ENCODE results near the gene CLTC.
A peak's percentile ranks its signal among the peaks of the same experiment; 100 is the strongest.
"Not testable (repeated sequence)": the region's sequence is repeated elsewhere in the genome, so short reads cannot be mapped to it uniquely, and the experiment has no call there.

Gene CLTC

DNA sequence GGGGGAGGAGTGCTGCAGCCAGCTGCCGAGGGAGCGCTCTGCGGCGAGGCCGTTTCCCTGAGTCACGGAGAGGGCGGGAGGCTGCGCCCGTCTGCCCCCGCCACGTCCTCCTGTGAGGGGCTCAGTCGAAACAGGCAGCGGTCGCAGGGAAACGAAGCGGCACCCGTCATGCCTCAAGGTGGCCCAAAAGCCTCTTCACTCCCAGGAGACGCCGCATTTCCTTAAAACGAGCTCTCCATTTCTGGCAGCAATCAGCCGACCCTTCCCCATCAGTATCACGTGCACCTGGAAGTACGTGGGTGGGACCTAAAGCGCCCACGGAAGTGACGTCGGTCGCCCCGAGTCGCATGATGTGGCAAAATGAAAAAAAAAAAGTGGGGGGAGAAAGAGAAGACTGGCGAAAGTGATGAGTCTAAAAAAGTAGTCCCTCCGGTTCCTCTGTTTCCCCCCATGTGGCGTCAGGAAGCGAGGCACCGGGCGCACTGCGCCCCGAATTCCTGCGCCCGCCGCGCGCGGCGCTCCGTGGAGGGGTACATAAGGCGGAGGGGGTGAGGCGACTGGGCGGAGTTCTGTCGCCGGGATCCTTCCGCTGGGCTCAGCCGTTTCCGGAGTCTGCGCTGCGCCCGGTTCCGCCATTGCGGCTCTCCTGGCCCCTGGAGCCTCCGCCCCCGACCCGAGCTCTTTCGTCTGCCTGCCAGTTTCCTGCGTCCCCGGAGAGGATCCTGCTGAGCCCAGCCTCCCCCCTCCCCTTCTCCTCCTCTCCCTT, at the start of gene CLTC:
Gene CLTC, plus strand, starts transcription at position 598 of the 766 bp plus-strand sequence. CDS start 237 bp downstream, outside the sequence.
- DNase-seq, result peak; percentile 95

DNA sequence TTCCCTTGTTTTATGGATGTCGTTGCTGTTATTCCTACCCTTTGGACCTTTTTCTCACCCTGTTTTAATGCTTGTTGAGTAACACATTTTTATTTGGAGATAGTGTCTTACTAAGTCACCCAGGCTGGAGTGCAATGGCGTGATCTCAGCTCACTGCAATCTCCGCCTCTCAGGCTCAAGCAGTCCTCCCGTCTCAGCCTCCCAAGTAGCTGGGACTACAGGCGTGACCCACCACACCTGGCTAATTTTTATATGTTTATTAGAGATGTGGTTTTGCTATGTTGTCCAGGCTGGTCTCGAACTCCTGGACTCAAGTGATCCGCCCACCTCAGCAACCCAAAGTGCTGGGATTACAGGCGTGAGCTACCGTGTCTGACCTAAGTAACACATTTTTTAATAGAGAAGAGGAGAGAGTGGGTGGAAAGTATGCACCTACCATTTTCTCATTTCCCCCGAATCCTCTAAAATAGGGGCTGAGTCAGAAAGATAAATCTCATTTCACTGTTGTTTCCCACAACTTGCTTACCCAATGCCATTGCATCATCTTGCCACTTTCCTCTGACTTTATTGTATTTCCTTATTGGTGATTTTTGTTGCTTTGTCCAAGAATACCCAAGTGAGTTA, 47.3 kb upstream of the CLTC start:
- no peak for DNase-seq

DNA sequence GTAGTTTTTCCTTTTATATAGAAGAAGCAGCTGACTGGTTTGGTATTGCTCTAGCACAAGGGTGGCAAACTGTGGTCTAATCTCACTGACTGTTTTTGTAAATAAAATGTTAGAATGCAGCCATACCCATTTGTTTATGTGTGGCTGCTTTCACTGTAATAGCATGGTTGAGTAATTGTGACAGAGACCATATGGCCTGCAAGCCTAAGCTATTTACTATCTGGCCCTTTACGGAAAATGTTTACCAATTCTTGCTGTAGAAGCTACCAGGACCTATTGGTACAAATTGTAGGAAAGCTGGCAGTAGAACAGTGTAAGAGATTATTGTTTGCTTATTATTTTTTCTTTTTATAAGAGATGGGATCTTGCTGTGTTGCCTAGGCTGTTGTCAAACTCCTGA, 35.5 kb upstream of the CLTC start:
- DNase-seq, result not testable (repeated sequence)

DNA sequence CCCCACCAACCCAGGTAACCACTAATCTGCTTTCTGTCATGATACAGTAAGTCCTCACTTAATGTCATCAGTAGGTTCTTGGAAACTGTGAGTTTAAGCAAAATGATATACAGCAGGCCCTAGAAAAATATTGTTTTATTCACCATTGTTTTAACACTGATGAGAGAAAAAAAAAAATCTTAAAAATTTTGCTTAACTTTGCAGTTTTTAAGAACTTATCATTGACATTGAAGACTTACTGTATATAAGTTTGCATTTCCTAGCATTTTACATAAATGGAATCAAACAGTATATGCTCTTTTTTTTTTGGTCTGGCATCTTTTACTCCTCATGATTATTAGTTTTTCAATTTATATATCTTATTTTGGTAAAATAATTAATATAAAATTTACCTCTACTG, 19.5 kb upstream of the CLTC start:
- no peak for DNase-seq

DNA sequence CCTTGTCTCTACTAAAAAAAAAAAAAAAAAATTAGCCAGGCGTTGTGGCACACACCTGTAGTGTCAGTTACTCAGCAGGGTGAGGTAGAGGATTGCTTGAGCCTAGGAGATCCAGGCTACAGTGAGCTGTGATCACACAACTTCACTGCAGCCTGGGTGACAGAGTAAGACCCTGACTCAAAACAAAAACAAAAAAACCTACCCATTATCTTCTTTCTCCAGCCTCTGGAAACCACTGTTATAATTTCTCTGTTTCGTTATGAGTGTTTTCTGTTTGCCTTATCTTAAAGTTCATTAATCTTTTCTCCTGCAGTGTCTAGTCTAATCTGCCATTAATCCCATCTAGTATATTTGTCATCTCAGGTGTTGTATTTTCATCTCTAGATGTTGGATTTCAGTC, 18.6 kb upstream of the CLTC start:
- DNase-seq, result no peak

DNA sequence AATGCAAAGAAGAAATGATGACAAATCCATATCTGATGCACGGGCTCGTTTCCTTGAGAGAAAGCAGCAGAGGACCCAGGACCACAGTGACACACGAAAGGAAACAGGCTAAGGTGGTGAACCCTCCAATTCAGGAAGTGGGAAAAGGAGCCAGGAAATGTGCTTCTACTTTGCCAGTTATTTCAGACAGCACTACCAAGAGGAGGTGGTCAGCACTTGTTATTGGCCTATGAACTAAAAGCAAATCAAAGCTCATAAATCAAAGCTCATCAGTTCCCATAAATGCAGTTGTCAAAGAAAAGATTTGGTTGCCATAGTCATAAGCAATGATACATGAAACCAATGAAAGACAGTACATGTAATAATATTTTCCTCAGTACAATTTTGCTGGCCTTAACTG, 12.6 kb upstream of the CLTC start:
- no peak for DNase-seq

DNA sequence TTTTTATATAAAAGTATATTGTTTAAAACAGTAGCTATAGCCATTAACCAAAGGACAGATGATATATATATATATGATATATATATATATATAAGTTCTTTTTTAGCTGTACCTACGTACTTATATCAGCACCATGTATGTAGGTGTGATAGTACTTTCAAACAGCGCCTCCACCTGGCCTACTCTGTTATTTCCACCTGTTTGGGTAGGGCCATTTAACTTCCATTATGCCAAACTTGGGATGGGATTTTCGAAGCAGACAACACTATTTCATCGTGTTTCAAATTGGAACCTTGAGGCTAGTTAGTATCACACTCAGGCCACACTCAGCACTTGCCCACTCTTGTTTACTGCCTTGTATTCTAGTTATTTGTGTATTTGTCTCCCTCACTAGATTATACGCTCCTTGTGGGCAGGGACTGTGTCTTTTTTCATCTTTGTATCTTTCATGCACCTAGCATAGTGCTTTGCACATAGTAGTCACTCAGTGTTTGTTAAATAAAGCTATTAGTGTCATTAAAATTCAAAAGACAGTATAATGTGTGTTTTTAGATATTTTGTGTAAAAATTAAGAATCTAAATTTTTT, 11.8 kb upstream of the CLTC start:
- DNase-seq, result peak; percentile 60

DNA sequence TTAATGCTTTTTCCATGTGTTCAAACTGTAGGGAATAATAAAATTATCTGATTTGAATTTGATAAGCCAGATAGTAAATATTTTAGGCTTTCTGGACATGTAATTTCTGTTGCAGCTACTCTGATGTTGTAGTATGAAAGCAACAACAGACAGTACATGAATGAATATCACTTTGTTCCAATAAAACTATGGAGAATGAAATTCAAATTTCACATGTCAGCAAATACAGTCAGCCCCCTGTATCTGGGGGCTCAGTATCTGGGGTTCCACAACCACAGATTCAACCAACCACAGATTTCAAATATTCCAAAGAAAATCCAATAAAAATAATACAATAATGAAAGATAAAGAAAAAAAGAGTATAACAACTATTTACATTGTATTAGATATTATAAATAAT, 8.2 kb upstream of the CLTC start:
- DNase-seq, result no peak

DNA sequence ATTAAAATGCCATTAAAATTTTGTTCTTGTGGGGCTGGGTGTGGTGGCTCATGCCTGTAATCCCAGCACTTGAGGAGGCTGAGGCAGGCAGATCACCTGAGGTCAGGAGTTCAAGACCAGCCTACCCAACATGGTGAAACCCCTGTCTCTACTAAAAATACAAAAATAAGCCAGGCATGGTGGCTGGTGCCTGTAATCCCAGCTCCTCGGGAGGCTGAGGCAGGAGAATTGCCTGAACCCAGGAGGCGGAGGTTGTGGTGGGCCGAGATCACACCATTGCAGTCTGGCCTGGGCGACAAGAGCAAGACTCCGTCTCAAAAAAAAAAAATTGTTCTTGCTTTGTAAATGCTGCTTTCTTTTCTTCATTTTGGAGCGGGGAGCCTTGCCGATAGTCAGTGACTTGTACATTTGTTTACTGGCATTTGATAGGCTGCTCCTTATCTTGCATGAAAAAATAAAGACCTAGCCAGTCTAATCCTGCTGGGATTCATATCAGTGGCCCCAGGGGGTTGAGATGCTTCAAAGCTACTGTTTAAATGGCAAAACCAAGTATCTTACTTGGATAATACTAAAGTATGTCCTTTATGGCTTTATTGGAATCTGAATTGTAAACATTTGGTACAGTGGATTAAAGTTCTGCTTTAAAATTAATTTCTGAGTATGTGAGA, 3.3 kb upstream of the CLTC start:
- DNase-seq, result no peak

DNA sequence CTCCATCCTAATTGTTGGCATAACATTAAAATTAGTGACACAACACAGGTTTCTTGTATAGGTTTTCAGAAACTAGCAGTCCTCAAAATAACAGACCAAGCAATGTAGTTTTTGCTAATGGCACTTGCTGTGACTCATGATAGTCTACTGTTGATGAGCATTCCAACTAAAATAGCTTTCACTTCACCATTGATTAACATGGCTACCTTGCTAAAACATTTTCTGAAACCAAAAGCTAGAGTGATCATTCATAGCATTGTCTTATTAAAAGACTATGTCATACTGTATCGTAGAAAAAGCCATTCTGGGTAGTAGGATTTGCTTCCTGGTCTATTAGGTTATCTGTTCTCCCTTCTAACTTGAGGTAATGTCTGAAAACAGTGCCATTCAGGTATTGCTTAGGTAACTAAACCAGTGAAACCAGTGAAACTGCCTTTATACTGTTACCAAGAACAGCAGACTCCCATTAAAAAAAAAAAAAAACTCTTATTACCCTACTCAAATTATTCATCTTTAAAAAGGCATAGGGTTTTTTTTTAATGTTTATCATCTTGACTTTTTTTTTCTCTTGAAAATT, 2.5 kb upstream of the CLTC start:
- DNase-seq, result no peak

DNA sequence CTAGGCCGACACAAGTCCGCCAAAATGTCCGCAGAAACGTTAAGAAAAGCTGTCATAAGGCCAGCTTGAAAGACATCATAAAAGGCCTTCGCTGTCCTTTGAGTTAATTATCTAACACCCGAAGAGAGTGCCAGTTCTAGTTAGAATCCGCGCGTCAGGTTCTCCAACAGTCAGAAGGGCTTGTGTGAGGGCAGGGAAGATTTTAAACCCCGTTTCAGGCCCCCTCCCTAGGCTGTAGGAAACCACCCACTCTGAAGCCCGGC, 729 bp upstream of the CLTC start:
- DNase-seq, result no peak

DNA sequence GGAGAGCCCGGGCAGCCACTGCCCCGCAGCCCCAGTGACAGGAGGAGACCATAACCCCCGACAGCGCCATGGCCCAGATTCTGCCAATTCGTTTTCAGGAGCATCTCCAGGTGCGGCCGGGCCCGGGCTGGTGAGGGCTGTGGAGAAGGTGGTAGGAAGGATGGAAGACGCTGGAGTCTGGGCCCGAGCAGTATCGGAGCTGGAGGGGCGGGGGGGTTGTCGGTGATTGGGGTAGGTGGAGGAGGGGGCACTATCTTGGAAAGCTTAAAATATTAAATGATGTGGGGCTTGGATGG, 317 bp downstream of the CLTC start:
- no peak for DNase-seq

DNA sequence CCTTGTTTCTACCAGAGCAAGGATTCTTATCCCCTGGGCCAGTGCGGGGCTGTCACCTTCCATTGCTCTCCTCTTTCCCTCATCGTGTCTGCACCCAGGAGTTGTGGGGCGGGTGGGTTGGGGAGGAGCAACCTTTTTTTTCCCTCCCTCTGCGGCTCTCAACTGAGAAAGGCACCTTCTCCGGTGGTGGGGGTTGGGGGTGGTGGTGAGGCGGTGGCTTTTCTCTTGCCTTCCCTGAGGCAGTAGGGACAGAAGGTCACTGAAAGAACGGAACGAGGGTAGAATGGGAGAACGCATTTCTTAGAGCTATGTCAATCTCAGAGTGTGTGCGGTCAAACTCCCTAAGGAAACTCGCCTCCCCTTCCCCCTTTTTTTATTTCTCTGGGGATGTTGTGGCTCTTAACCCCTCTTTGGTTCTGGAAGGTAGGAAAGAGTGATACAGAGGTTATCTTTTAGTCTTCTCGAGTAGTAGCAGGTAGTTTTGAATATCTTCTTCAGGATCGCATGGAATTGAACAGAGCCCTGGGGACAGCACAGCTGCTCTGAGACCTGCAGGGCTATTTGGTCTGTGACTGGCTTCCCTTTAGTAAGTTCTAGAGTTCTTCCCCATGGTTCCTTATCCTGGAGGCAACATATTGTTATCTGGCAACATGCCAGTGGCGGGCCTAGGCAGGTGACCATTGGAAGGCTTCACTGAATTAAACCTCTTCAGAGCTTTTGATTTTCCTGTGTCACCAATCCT, 994 bp downstream of the CLTC start:
- DNase-seq, result peak; percentile 66

DNA sequence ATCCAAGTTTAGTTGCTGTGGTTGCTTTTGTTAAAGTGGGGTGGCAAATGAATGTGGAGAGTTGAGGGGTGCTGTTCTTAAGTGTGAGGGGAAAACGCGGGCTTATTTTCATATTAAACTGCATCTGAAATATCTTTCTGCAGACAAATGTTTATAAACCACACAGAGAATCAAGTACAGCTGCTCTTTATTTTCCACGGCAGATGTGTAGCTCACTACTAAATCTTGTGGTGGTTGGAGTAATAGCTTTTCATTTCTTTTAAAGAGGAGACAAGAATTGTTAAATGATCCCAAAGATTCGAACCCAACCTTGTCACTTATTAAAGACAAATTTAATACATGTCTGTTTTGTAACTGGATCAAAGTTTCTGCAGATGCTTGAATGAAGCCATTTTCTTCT, 2.1 kb downstream of the CLTC start:
- no peak for DNase-seq

DNA sequence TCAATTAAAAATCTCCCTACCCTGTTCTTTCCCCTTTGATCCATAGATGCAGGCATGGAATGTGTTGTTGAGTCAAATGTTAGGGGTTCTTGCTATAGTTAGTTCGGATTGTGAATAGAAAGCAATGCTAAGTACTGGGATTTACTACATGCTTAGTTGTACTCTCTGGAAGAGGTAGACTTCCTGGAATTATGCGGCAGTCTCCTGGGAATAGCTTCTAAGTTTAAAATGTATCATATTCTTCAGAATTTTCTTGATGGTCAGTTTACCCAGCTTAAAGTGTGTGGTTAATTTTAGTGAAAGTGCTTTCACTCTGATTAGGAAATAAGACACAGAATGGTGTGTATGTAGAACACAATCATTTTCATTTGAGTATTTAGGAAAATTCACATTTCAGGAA, 3.5 kb downstream of the CLTC start:
- DNase-seq, result no peak

DNA sequence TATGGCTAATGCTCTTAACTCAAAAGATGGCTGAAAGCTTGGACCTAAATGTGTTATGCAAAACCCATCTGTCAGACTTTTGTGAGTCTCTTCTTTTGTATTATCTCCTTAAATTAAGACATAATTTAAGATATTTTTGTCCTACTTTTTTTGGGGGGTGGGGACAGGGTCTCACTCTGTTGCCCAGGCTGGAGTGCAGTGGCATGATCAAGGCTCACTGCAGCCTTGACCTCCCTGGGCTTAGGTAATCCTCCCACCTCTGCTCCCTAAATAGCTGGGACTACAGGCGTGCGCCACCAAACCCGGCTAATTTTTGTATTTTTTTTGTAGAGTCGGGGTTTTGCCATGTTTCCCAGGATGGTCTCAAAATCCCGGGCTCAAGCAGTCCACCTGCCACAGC, 7.1 kb downstream of the CLTC start:
- no peak for DNase-seq

DNA sequence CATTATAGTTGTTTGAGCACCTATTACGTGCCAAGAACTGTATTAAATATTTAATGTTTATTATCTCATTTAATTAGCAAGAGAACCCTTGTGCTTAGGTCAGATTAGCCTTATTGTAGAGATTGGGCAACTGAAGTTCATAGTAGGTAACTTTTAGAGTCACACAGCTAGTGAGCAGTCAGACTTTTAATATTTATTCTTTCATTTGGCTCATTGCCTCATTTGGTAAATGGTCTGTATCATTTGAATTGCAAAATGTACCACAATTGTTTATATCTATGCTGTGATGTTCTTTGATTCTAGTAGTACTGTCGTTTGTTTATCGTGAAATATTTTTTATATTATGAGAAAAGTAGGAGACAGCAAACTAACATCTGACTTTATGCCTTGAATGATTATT, 7.6 kb downstream of the CLTC start:
- no peak for DNase-seq

DNA sequence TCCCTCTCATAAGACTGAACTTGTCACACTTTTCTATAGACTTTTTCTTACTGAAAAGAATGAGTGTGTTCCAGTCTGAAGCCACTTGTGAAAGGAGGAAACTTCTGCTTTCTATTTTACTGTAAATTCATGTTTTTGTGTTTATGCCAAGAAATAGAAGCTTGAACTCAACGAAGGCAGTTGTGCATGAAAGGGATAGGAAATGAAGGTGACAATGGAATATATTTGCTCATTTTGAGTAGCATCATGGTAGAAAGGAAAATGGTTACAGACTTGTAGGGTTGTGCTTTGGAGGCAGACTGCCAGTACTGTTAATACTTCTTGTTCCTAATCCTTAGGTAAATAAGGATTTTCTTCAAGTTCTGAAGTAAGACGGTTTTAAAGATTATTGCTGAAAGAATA, 8.1 kb downstream of the CLTC start:
- no peak for DNase-seq

DNA sequence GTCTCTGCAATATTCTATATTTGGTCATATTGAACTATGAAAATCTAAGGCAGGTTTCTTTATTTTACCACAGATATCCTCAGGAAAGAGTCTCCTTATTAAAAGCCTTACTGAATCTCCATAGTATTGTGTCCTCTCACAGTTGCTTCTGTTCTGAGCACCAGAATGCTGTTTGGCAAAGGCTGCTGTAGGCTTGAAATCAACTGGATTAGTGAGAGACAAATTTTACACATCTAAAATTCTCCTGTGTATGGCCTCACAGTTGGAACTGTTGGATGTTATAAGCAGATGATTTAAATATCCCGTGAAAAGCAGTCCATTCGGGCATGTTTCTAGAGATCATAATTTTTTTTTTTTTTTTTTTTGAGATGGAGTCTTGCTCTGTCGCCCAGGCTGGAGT, 9.5 kb downstream of the CLTC start:
- DNase-seq, result no peak

DNA sequence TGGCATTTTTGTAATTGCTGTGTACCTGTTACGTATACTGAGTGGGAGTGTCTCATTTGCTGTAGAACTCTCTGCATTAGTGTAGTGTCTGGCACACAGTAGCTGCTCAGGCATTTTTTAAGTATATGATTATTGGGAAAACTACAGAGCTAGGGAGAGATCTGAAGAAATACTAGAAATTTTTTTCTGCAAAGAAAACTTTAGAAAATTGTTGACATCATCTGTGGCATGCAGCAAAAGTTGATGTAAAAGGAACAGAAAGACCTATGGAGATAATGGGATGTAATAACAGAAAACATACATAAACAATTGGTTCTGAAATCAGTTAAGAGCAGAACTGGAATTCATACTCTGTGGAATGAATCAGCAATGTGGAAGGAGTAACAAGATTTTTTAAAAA, 11.6 kb downstream of the CLTC start:
- no peak for DNase-seq

DNA sequence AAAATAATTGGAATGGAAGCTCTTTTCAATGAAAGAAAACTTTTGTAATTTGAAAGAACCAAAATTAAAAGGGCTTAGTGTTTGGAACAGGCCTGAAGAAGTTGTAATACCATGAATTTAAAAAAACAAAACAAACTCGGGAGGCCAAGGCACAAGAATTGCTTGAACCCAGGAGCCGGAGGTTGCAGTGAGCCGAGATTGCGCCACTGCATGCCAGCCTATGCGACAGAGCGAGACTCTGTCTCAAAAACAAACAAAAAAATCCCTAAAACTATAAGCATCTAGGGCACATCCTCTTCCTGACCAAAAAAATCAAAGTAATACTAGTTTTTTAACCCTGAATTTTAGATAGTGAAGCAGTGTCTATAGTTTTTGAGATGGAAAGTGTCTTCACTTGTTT, 12.7 kb downstream of the CLTC start:
- no peak for DNase-seq

DNA sequence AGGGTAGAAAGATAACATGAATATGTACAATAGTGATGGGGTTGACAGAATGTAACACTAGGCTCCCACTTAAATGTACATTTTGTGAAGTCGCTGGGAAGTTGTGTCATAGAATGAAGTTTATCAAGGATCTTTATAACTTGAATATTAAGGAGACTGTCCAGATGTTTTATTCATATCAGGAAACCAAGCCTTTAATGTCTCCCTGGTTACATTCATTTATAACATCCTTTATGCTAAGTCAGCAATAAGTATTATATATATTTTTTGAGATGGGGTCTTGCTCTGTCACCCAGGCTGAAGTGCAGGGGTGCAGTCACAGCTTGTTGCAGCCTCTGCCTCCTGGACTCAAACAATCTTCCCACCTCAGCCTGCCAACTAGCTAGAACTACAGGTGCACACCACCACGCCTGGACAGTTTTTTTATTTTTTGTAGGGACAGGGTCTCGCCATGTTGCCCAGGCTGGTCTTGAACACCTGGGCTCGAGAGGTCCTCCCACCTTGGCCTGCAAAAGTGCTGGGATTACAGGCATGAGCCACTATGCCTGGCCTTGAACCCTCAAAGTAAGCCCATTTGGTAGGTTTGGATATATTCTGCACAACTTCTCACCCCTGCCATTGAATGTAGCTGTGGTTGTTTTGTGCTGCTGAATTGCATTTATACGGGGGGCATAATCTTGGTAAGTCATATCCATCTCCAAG, 14.1 kb downstream of the CLTC start:
- DNase-seq, result no peak
